Suprapubic skin (tissue), 3 donors: Measurements from ENCODE around the gene NOB1.

Experiments
- POLR2AphosphoS5 ChIP-seq, 3 donors: sonication (generic); formaldehyde crosslinking; IDR thresholded peaks; one replicate each; pipeline ENCODE4 v1.6.1; 2017; ENCODE audit warnings: antibody characterized with exemption in 3 of 3
- TF ChIP-seq, protein P1 (sequence below), 2 donors: fragments of 200-600 bp in 1 of 2; fragments of 450-650 bp in 1 of 2; sonication (generic) in 1 of 2; IDR thresholded peaks; one replicate each; pipeline ENCODE4 v1.5.1; 2016 to 2019; ENCODE audit warnings: antibody characterized with exemption in 2 of 2, mild to moderate bottlenecking in 1 of 2, moderate library complexity in 1 of 2

DNA sequence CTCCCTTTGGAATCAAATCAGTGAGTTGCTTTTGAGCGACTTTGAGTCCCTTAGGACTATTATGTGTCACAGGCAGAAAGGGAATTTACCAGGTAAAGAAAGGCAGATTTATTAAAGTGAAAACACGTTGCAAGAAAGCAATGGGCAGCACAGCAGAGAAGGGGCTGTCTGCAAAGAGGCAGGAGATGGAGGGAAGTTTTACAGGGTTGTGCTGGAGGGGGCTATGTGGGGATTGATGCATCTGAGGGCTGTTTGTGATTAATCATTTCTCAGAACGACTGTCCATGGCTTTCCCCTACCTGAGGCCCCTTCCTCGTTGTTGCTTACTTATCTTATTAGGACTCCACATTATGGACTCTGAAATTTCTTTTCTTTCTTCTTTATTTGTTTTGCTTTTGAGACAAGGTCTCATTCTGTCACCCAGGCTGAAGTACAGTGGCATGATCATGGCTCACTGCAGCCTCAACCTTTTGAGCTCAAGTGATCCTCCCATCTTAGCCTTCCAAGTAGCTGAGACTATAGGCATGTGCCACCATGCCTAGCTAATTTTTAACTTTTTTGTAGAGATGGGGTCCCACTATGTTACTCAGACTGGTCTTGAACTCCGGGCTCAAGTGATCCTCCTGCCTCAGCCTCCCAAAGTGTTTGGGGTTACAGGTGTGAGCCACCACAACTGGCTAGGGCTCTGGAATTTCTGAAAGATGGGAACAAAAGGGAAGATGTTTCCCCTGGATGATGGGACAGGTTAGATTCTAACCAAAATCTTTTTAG, 12.9 kb upstream of the NOB1 start:
- TF ChIP-seq POLR2AphosphoS5 (IDR thresholded peaks at IDR 0.05): no peak
- TF ChIP-seq, protein P1, sequence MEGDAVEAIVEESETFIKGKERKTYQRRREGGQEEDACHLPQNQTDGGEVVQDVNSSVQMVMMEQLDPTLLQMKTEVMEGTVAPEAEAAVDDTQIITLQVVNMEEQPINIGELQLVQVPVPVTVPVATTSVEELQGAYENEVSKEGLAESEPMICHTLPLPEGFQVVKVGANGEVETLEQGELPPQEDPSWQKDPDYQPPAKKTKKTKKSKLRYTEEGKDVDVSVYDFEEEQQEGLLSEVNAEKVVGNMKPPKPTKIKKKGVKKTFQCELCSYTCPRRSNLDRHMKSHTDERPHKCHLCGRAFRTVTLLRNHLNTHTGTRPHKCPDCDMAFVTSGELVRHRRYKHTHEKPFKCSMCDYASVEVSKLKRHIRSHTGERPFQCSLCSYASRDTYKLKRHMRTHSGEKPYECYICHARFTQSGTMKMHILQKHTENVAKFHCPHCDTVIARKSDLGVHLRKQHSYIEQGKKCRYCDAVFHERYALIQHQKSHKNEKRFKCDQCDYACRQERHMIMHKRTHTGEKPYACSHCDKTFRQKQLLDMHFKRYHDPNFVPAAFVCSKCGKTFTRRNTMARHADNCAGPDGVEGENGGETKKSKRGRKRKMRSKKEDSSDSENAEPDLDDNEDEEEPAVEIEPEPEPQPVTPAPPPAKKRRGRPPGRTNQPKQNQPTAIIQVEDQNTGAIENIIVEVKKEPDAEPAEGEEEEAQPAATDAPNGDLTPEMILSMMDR (IDR thresholded peaks at IDR 0.05): no peak
